IPS-NIHi7 (cell line): ENCODE measurements around the gene CA5A.
"Not testable (repeated sequence)": the region's sequence is repeated elsewhere in the genome, so short reads cannot be mapped to it uniquely, and the experiment has no call there.

Source experiments
- DNase-seq: peaks from one replicate; pipeline ENCODE4 v3.0.0; 2012; ENCODE audit warnings: mixed read lengths; ENCODE audit errors: extremely low spot score

The CA5A gene

GRCh38 chr16:87947356-87948118 lies 11.2 kb upstream of the CA5A start:
- DNase-seq: no peak

GRCh38 chr16:87946596-87947347 lies 10.4 kb upstream of the CA5A start:
- DNase-seq: no peak

- peak; percentile 55 for DNase-seq
Observed at GRCh38 chr16:87945351-87946042, 9.2 kb upstream of the CA5A start.

GRCh38 chr16:87942680-87943079 lies 6.4 kb upstream of the CA5A start:
- no peak for DNase-seq

GRCh38 chr16:87939562-87940423 lies 3.5 kb upstream of the CA5A start:
- no peak for DNase-seq

- no peak for DNase-seq
Observed at GRCh38 chr16:87938412-87938949, 2.2 kb upstream of the CA5A start.

- not testable (repeated sequence) for DNase-seq
Observed at GRCh38 chr16:87937231-87937542, 858 bp upstream of the CA5A start.

GRCh38 chr16:87936016-87936374 lies 334 bp downstream of the CA5A start:
- DNase-seq: not testable (repeated sequence)

- DNase-seq: not testable (repeated sequence)
Observed at GRCh38 chr16:87934752-87935425, 1.4 kb downstream of the CA5A start.

- DNase-seq: no peak
Observed at GRCh38 chr16:87933140-87933495, 3.2 kb downstream of the CA5A start.

- DNase-seq: not testable (repeated sequence)
Observed at GRCh38 chr16:87932475-87933139, 3.7 kb downstream of the CA5A start.

- DNase-seq: no peak
Observed at GRCh38 chr16:87931504-87931903, 4.8 kb downstream of the CA5A start.

- DNase-seq: peak; percentile 73
Observed at GRCh38 chr16:87930456-87930855, 5.9 kb downstream of the CA5A start.

- DNase-seq: no peak
Observed at GRCh38 chr16:87929986-87930385, 6.3 kb downstream of the CA5A start.

GRCh38 chr16:87927195-87927562 lies 9.2 kb downstream of the CA5A start:
- DNase-seq: no peak

GRCh38 chr16:87926246-87927194 lies 9.8 kb downstream of the CA5A start:
- no peak for DNase-seq

- DNase-seq: no peak
Observed at GRCh38 chr16:87924811-87925670, 11.3 kb downstream of the CA5A start.

GRCh38 chr16:87924041-87924810 lies 12.1 kb downstream of the CA5A start:
- DNase-seq: no peak
